ENCODE data around the gene ADAP2.
A peak's percentile ranks its signal among the peaks of the same experiment; 100 is the strongest.

The ADAP2 gene

GRCh38 chr17:30915833-30916611 lies 5.7 kb upstream of the ADAP2 start:
- Histone ChIP-seq H3K27ac (ENCODE audit: low read depth, low read length) (no peak overlapping the region), H2AFZ (ENCODE audit: low read length, unreplicated experiment) (no peak overlapping the region), H3K36me3 (ENCODE audit: insufficient read depth, low read length) (no peaks in the 10 kb centered on the region), H3K4me1 (ENCODE audit: control insufficient read depth, insufficient read depth, low read length, unreplicated experiment) (no peaks in the 10 kb centered on the region), H3K4me3 (ENCODE audit: low read depth, low read length) (no peak overlapping the region), H3K79me2 (ENCODE audit: control insufficient read depth, insufficient read depth, low read length, unreplicated experiment) (no peaks in the 10 kb centered on the region), H3K27me3 (ENCODE audit: insufficient read depth, low read length) (peaks cover 4% of the 10 kb centered on the region; the same call in 1 of the 2 replicates)

- H3K36me3 ChIP-seq (ENCODE audit: insufficient read depth, low read length), result no peaks in the 10 kb centered on the region
- no peaks in the 10 kb centered on the region for H3K79me2 ChIP-seq (ENCODE audit: control insufficient read depth, insufficient read depth, low read length, unreplicated experiment)
- no peaks in the 10 kb centered on the region for H3K4me1 ChIP-seq (ENCODE audit: control insufficient read depth, insufficient read depth, low read length, unreplicated experiment)
- H3K4me3 ChIP-seq (ENCODE audit: low read depth, low read length), result no peak overlapping the region
- no peak overlapping the region for H2AFZ ChIP-seq (ENCODE audit: low read length, unreplicated experiment)
- peaks cover 14% of the 10 kb centered on the region for H3K27me3 ChIP-seq (ENCODE audit: insufficient read depth, low read length)
- no peak overlapping the region for H3K27ac ChIP-seq (ENCODE audit: low read depth, low read length)
Observed at GRCh38 chr17:30917050-30917449, 4.7 kb upstream of the ADAP2 start.

GRCh38 chr17:30920282-30920681 lies 1.5 kb upstream of the ADAP2 start:
- Histone ChIP-seq H3K4me3 (ENCODE audit: low read depth, low read length) (no peak overlapping the region), H3K27me3 (ENCODE audit: insufficient read depth, low read length) (peaks cover 33% of the 10 kb centered on the region), H3K79me2 (ENCODE audit: control insufficient read depth, insufficient read depth, low read length, unreplicated experiment) (no peaks in the 10 kb centered on the region), H3K36me3 (ENCODE audit: insufficient read depth, low read length) (no peaks in the 10 kb centered on the region), H3K27ac (ENCODE audit: low read depth, low read length) (no peak overlapping the region), H3K4me1 (ENCODE audit: control insufficient read depth, insufficient read depth, low read length, unreplicated experiment) (peaks cover 4% of the 10 kb centered on the region), H2AFZ (ENCODE audit: low read length, unreplicated experiment) (no peak overlapping the region)

- Histone ChIP-seq H3K79me2 (ENCODE audit: control insufficient read depth, insufficient read depth, low read length, unreplicated experiment) (no peaks in the 10 kb centered on the region), H3K4me3 (ENCODE audit: low read depth, low read length) (no peak overlapping the region), H3K27ac (ENCODE audit: low read depth, low read length) (no peak overlapping the region), H3K4me1 (ENCODE audit: control insufficient read depth, insufficient read depth, low read length, unreplicated experiment) (peaks cover 4% of the 10 kb centered on the region), H3K27me3 (ENCODE audit: insufficient read depth, low read length) (peaks cover 33% of the 10 kb centered on the region), H2AFZ (ENCODE audit: low read length, unreplicated experiment) (no peak overlapping the region), H3K36me3 (ENCODE audit: insufficient read depth, low read length) (no peaks in the 10 kb centered on the region)
Observed at GRCh38 chr17:30920683-30921543, 832 bp upstream of the ADAP2 start.

- H3K27me3 ChIP-seq (ENCODE audit: insufficient read depth, low read length), result peaks cover 33% of the 10 kb centered on the region
- H3K27ac ChIP-seq (ENCODE audit: low read depth, low read length), result no peak overlapping the region
- peak overlapping the region; percentile 60 for H2AFZ ChIP-seq (ENCODE audit: low read length, unreplicated experiment)
- H3K79me2 ChIP-seq (ENCODE audit: control insufficient read depth, insufficient read depth, low read length, unreplicated experiment), result no peaks in the 10 kb centered on the region
- peak overlapping the region; percentile 54 for H3K4me3 ChIP-seq (ENCODE audit: low read depth, low read length)
- H3K4me1 ChIP-seq (ENCODE audit: control insufficient read depth, insufficient read depth, low read length, unreplicated experiment), result peaks cover 4% of the 10 kb centered on the region
- no peaks in the 10 kb centered on the region for H3K36me3 ChIP-seq (ENCODE audit: insufficient read depth, low read length)
Observed at GRCh38 chr17:30922235-30923030, 688 bp downstream of the ADAP2 start.

GRCh38 chr17:30924341-30924740 lies 2.6 kb downstream of the ADAP2 start:
- no peaks in the 10 kb centered on the region for H3K79me2 ChIP-seq (ENCODE audit: control insufficient read depth, insufficient read depth, low read length, unreplicated experiment)
- peaks cover 33% of the 10 kb centered on the region for H3K27me3 ChIP-seq (ENCODE audit: insufficient read depth, low read length)
- no peak overlapping the region for H3K4me3 ChIP-seq (ENCODE audit: low read depth, low read length)
- H2AFZ ChIP-seq (ENCODE audit: low read length, unreplicated experiment), result no peak overlapping the region
- no peaks in the 10 kb centered on the region for H3K36me3 ChIP-seq (ENCODE audit: insufficient read depth, low read length)
- peaks cover 4% of the 10 kb centered on the region for H3K4me1 ChIP-seq (ENCODE audit: control insufficient read depth, insufficient read depth, low read length, unreplicated experiment)
- H3K27ac ChIP-seq (ENCODE audit: low read depth, low read length), result no peak overlapping the region

- Histone ChIP-seq H3K27me3 (ENCODE audit: insufficient read depth, low read length) (peaks cover 24% of the 10 kb centered on the region), H3K4me1 (ENCODE audit: control insufficient read depth, insufficient read depth, low read length, unreplicated experiment) (peaks cover 4% of the 10 kb centered on the region), H3K79me2 (ENCODE audit: control insufficient read depth, insufficient read depth, low read length, unreplicated experiment) (no peaks in the 10 kb centered on the region), H2AFZ (ENCODE audit: low read length, unreplicated experiment) (no peak overlapping the region), H3K36me3 (ENCODE audit: insufficient read depth, low read length) (no peaks in the 10 kb centered on the region), H3K27ac (ENCODE audit: low read depth, low read length) (no peak overlapping the region), H3K4me3 (ENCODE audit: low read depth, low read length) (no peak overlapping the region)
Observed at GRCh38 chr17:30926516-30926915, 4.8 kb downstream of the ADAP2 start.

GRCh38 chr17:30927756-30928155 lies 6.0 kb downstream of the ADAP2 start:
- Histone ChIP-seq H3K27ac (ENCODE audit: low read depth, low read length) (no peak overlapping the region), H3K27me3 (ENCODE audit: insufficient read depth, low read length) (peaks cover 11% of the 10 kb centered on the region), H2AFZ (ENCODE audit: low read length, unreplicated experiment) (no peak overlapping the region), H3K79me2 (ENCODE audit: control insufficient read depth, insufficient read depth, low read length, unreplicated experiment) (no peaks in the 10 kb centered on the region), H3K4me1 (ENCODE audit: control insufficient read depth, insufficient read depth, low read length, unreplicated experiment) (no peaks in the 10 kb centered on the region), H3K36me3 (ENCODE audit: insufficient read depth, low read length) (no peaks in the 10 kb centered on the region), H3K4me3 (ENCODE audit: low read depth, low read length) (no peak overlapping the region)

GRCh38 chr17:30928584-30928983 lies 6.8 kb downstream of the ADAP2 start:
- peaks cover 4% of the 10 kb centered on the region; the same call in 1 of the 2 replicates for H3K27me3 ChIP-seq (ENCODE audit: insufficient read depth, low read length)
- H3K79me2 ChIP-seq (ENCODE audit: control insufficient read depth, insufficient read depth, low read length, unreplicated experiment), result no peaks in the 10 kb centered on the region
- no peaks in the 10 kb centered on the region for H3K4me1 ChIP-seq (ENCODE audit: control insufficient read depth, insufficient read depth, low read length, unreplicated experiment)
- no peak overlapping the region for H2AFZ ChIP-seq (ENCODE audit: low read length, unreplicated experiment)
- H3K4me3 ChIP-seq (ENCODE audit: low read depth, low read length), result no peak overlapping the region
- H3K27ac ChIP-seq (ENCODE audit: low read depth, low read length), result no peak overlapping the region
- H3K36me3 ChIP-seq (ENCODE audit: insufficient read depth, low read length), result no peaks in the 10 kb centered on the region

- no peaks in the 10 kb centered on the region for H3K36me3 ChIP-seq (ENCODE audit: insufficient read depth, low read length)
- H2AFZ ChIP-seq (ENCODE audit: low read length, unreplicated experiment), result no peak overlapping the region
- no peaks in the 10 kb centered on the region for H3K4me1 ChIP-seq (ENCODE audit: control insufficient read depth, insufficient read depth, low read length, unreplicated experiment)
- H3K27me3 ChIP-seq (ENCODE audit: insufficient read depth, low read length), result no peaks in the 10 kb centered on the region
- no peak overlapping the region for H3K27ac ChIP-seq (ENCODE audit: low read depth, low read length)
- H3K79me2 ChIP-seq (ENCODE audit: control insufficient read depth, insufficient read depth, low read length, unreplicated experiment), result no peaks in the 10 kb centered on the region
- H3K4me3 ChIP-seq (ENCODE audit: low read depth, low read length), result no peak overlapping the region
Observed at GRCh38 chr17:30929081-30929633, 7.4 kb downstream of the ADAP2 start.
